Fibroblast of skin of scalp (primary cell): Measurements from ENCODE around the gene ZNF865.

Experiments used
- DNase-seq: peaks from one replicate; pipeline ENCODE4 v3.0.0-alpha.2; 2013

Gene ZNF865

GRCh38 chr19:55606471-55606787 is 982 bp downstream of the ZNF865 start:
- no peak for DNase-seq

GRCh38 chr19:55606817-55607216 is 1.4 kb downstream of the ZNF865 start:
- no peak for DNase-seq

GRCh38 chr19:55609326-55609725 is 3.9 kb downstream of the ZNF865 start:
- no peak for DNase-seq

GRCh38 chr19:55611300-55611982 is 6.0 kb downstream of the ZNF865 start:
- no peak for DNase-seq

- DNase-seq = no peak
Measured at GRCh38 chr19:55611983-55612645, 6.7 kb downstream of the ZNF865 start.

GRCh38 chr19:55613396-55613795 is 7.9 kb downstream of the ZNF865 start:
- DNase-seq = no peak

- no peak for DNase-seq
Measured at GRCh38 chr19:55613930-55614710, 8.7 kb downstream of the ZNF865 start.

- no peak for DNase-seq
Measured at GRCh38 chr19:55614711-55615542, 9.5 kb downstream of the ZNF865 start.

- DNase-seq = no peak
Measured at GRCh38 chr19:55615543-55616394, 10.3 kb downstream of the ZNF865 start.

GRCh38 chr19:55616395-55616875 is 11.0 kb downstream of the ZNF865 start:
- no peak for DNase-seq

GRCh38 chr19:55617426-55617825 is 12.0 kb downstream of the ZNF865 start:
- DNase-seq = no peak

- no peak for DNase-seq
Measured at GRCh38 chr19:55618426-55618825, 13.0 kb downstream of the ZNF865 start.

- DNase-seq = no peak
Measured at GRCh38 chr19:55619286-55619685, 13.8 kb downstream of the ZNF865 start.

GRCh38 chr19:55620410-55621204 is 15.2 kb downstream of the ZNF865 start:
- peak; percentile 59 for DNase-seq

GRCh38 chr19:55621205-55621672 is 15.8 kb downstream of the ZNF865 start:
- DNase-seq = no peak

GRCh38 chr19:55621673-55622231 is 16.3 kb downstream of the ZNF865 start:
- DNase-seq = no peak

GRCh38 chr19:55622242-55622969 is 17.0 kb downstream of the ZNF865 start:
- no peak for DNase-seq

GRCh38 chr19:55623130-55623529 is 17.7 kb downstream of the ZNF865 start:
- DNase-seq = no peak

- DNase-seq = no peak
Measured at GRCh38 chr19:55623561-55623960, 18.1 kb downstream of the ZNF865 start.
